Activated CD4-positive, alpha-beta T cell treated with anti-CD3 and anti-CD28 coated beads for 48 hours (primary cell): ENCODE data around the gene LCN6.
"Not testable (repeated sequence)": the region's sequence is repeated elsewhere in the genome, so short reads cannot be mapped to it uniquely, and the experiment has no call there.

ENCODE experiments used
- DNase-seq: peaks from one replicate; pipeline ENCODE4 v3.0.0-alpha.2; 2020

LCN6 gene

GRCh38 chr9:136782452-136782851 lies 34.1 kb upstream of the LCN6 start:
- DNase-seq: no peak

GRCh38 chr9:136779808-136780207 lies 31.5 kb upstream of the LCN6 start:
- no peak for DNase-seq

- no peak for DNase-seq
Observed at GRCh38 chr9:136777359-136777758, 29.0 kb upstream of the LCN6 start.

GRCh38 chr9:136776947-136777346 lies 28.6 kb upstream of the LCN6 start:
- DNase-seq: no peak

- DNase-seq: no peak
Observed at GRCh38 chr9:136775191-136775590, 26.9 kb upstream of the LCN6 start.

GRCh38 chr9:136774416-136775045 lies 26.2 kb upstream of the LCN6 start:
- no peak for DNase-seq

DNA sequence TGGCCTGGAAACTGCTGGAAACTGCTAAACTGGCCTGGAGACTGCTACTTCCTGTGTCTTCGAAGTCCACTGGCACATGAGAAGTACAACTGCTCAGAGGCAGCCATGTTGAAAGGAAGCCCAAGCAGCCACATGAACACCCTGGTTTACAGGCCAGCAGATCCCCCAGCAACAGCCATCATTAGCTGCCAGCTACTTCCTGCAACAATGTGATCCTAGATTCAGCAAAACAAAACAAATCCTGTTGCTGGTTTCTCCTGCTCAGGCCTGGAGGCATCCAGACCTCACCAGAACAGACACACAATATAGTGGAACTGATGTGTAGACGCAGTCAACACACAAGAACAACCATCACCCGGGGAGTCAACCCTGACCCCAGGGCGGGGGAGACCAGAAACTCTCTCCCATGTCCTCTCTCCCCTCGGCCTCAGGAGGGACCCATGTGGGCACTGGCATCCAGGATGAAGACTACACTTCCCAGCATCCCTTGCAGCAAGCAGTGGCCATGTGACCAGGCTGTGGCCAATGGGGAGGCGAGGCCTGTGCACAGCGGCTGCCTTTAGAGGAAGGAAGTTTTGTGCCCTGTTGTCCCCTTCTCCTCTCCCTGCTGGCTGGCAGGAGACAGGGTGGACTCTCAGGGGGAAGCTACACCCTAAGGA lies 25.2 kb upstream of the LCN6 start:
- DNase-seq: peak; percentile 44

- DNase-seq: no peak
Observed at GRCh38 chr9:136771907-136772415, 23.6 kb upstream of the LCN6 start.

DNA sequence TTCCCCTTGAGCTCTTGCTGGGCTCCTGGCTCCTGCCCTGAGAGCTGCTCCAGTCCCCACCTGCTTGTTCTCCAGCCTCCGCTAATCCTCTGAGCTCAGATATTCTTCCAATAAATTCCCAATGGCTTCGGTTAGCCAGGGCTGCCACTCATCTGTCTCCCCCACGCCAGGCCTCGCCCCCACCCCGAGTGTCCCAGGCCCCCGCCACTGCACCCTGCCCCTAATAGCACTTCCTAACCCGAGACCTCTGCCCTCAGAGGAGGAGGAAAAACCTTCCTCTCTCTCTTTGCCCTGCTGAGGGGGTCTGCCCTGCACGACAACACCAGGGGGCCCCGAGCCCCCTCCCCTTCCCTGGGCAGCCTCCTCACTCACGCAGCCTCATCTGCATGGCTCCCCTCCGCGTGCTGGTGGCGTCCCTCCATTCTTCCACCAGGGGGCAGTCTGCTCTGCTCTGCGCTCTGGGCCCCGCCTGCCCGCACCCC lies 21.4 kb upstream of the LCN6 start:
- peak; percentile 74 for DNase-seq

- peak; percentile 70 for DNase-seq
Observed at GRCh38 chr9:136766410-136767120, 18.2 kb upstream of the LCN6 start.

DNA sequence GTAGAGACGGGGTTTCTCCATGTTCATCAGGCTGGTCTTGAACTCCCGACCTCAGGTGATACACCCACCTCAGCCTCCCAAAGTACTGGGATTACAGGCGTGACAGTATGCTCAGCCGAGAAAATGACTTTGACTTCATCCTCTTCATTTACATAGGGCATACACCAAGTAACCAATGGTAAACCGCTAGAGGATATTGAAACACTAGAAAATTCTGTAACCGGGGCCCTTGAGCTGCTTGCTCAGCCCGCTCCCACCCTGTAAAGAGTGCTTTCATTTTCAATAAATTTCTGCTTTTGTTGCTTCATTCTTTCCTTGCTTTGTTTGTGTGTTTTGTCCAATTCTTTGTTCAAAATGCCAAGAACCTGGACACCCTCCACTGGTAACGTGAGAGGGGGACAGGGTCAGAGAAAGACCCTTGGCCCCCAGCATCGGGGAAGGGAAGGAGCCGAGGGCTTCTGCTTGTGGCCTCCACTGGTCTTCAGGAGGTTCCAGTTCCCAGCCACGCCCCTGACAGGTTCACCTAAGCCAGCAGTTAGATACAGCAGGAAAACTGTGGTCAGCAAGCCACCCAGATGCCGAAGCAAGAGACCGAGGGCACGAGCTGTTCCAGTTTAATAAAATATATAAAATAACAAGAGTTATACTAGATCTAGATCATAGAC lies 17.6 kb upstream of the LCN6 start:
- not testable (repeated sequence) for DNase-seq

DNA sequence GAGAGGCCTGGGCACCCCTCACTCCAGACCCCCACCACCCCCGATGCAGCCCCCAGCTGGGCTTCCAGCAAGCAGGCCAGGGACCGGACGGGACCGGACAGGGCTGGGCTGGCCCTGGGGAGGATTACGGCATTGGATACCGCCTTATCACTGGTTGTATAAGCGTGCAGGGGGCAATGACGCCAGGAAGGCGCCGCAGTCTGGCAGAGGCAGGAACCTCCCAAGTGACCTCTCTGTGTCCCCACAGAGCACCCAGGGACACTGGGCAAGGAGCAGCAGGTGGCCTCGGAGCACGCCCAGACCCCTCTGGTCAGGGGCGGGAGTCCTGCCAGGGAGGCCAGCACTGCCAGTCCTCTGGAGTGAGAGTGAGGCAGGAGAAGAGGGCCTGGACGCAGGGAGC lies 16.7 kb upstream of the LCN6 start:
- no peak for DNase-seq

DNA sequence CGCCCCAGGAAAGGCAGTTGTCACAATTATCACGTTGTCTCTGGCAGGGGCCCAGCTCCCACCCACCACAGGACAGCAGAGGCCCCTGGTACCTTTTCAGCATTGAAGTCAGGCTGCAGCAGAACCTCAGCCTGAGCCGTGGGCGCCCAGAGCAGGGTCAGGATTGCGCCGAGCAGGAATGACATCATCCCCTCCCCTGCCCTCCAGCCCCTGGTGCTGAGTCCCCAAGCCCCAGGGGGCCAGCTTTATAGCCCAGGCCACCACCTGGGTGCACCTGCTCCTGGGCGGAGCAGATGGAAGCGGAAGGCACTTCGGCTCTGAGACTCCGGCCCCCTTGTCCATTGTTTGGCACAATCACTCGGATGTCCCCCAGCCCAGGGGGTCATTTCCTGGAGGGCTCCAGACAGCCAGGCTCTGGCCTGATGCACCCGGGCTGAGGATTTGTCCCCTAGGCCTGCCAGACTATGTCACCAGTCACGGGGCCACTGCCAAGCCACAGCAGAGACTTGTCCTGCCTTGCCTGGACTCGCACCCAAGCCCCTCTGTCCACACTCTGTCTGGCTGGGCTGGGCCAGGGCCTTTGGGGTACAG lies 16.1 kb upstream of the LCN6 start, which contains the start of gene LCN15:
LCN15 (minus strand) TSS at position 218 of the 591 bp plus-strand sequence; CDS start at position 188, 30 bp downstream.
- no peak for DNase-seq

- DNase-seq: no peak
Observed at GRCh38 chr9:136763649-136764035, 15.3 kb upstream of the LCN6 start.

- peak; percentile 76 for DNase-seq
Observed at GRCh38 chr9:136762915-136763648, 14.8 kb upstream of the LCN6 start.

DNA sequence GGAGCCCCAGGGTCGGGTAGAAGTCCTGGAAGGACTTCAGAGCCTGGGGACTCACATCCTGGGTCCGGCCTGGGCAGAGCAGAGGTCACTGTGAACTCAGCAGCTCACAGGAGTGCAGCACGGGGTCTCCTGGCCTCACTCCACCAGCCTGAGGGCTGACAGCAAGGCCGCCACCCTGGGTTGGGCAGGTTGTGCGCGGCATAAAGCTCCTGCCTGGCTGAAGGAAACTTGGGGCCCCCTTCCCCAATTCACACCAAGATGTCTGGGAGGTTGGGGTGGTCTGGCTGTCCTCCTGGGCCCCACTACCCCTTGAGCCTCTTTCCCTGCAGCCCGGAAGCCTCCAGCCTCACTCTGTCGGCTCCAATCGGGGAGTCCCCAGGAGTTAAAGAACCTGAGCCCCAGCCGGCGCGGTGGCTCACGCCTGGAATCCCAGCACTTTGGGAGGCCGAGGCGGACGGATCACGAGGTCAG lies 13.9 kb upstream of the LCN6 start:
- DNase-seq: no peak

DNA sequence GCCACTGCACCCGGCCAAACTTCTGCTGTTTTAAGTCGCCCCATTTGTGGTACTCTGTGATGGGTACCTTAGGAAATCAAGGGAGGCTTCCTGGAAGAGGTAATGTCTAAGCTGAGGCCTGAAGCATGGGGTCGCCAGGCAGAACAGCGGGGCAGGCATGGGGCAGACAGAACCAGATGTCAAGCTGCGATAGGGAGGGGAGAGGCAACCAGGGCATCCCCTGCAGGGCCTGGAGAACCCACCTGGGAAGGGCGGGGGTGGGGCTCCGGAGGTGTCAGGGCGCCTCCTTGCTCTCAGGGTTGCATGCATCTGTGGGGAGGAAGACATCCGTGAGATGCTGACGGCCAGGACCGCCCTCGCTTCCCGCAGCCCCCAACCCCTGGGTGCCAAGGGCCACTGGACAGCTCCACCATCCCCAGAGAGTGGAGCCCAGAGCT lies 13.2 kb upstream of the LCN6 start:
- no peak for DNase-seq

DNA sequence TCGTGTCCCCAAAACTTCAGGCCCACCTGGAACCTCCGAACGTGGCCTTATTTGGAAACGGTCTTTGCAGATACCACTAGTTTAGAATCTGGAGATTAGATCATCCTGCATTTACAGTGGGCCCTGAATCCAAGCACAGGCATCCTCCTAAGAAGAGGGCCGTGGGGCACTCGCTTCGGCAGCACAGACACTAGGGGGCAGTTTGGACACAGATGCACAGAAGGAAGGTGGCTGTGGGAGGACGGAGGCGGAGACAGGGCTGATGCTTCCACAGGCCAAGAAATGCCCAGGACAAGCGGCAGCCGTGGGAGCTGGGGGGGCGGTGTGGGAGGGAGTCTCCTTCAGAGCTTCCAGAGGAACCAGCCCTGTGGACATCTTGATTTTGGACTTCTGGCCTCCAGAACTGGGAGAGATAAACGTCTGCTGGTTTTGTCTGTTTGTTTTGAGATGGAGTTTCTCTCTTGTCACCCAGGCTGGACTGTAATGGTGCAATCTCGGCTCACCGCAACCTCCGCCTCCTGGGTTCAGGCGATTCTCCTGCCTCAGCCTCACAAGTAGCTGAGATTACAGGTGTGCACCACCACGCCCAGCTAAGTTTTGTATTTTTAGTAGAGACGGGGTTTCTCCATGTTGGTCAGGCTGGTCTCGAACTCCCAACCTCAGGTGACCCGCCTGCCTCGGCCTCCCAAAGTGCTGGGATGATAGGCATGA lies 12.7 kb upstream of the LCN6 start:
- peak; percentile 49 for DNase-seq

DNA sequence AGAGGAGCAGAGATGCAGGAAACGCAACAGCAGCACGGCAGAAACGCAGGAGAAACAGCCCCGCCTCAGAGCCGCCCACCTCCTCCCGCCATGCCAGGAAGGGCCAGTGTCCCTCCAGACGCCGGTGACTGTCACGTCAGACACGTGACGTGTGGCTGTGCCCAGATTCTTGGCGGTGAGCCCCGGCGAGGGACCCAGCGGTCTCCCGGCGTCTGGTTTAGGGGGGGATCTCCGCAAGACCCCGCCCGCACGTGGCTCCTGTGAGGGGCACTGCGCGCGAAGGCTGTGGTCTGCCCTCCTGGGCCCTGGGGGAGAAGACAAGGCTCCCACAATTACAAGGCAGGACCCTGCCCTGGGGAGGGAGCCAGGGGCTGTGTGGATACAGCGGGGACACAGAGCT lies 12.1 kb upstream of the LCN6 start:
- no peak for DNase-seq

- no peak for DNase-seq
Observed at GRCh38 chr9:136759436-136760325, 11.4 kb upstream of the LCN6 start.
